Measurements from ENCODE around the gene ARFGEF2. TPM values are rescaled to one million over a fixed set of nuclear protein-coding genes. Genes with fewer than 3 reads are reported as not detected.

The ARFGEF2 gene
- total and polyA plus RNA-seq, 2 of the 8 experiments (the other 6 are each of a cell fraction or from before 2014, with no cell fraction given), result 8.1 to 21.8 TPM

GRCh38 chr20:49030954-49031619 is 109.6 kb downstream of the ARFGEF2 start:
- H2AK5ac ChIP-seq (ENCODE audit: low read depth, low read length), result no peak overlapping the region
- H4K5ac ChIP-seq (ENCODE audit: insufficient read length, low read depth, low read length), result no peak overlapping the region
- no peak overlapping the region for H4K8ac ChIP-seq (ENCODE audit: extremely low read depth, insufficient read depth, low read length)
- no peak overlapping the region for H3K9ac ChIP-seq (replicated peaks in 1 of 4; ENCODE audit: extremely low read depth in 1 of 4, low read depth in 3 of 4, low read length in 3 of 4)
- no peak overlapping the region for H2BK120ac ChIP-seq (replicated peaks; ENCODE audit: low read depth, low read length)
- H3K18ac ChIP-seq (ENCODE audit: extremely low read depth, low read length), result no peak overlapping the region
- no peak overlapping the region for H3K4ac ChIP-seq (replicated peaks; ENCODE audit: insufficient read length, low read depth, low read length)
- H4K91ac ChIP-seq (replicated peaks; ENCODE audit: insufficient read length, low read length), result no peak overlapping the region
- no peak overlapping the region for H2BK5ac ChIP-seq (ENCODE audit: low read depth, low read length)
- ChIA-PET POLR2A (ENCODE audit: partially characterized antibody) (interaction anchor here (1.1 to 1.5 kb wide), 3 partner anchors 11 to 21 kb away, joined by 4 read pairs; partner anchors contain the start of gene CSE1L), CTCF (ENCODE audit: partially characterized antibody) (interaction anchor here (0.8 kb wide), 1 partner anchor 11 kb away, joined by 3 read pairs; no protein-coding TSS in a partner anchor)
- WGBS, 2 experiments (ENCODE audit: extremely low coverage in 1 of 2, insufficient coverage in 1 of 2, insufficient read length in 1 of 2, insufficient replicate concordance in 2 of 2, low coverage in 1 of 2, low lambda C conversion rate in 2 of 2, missing lambda C conversion rate in 1 of 2), result 89% methylated on average over 5 of the region's 6 CpGs; no CpG with 5 or more reads in 1 of the 2 experiments
- H3K27ac ChIP-seq (ENCODE audit: low read depth, low read length), result no peak overlapping the region
- no peak for TF ChIP-seq ASH2L (IDR thresholded peaks at IDR 0.05; ENCODE audit: low read length)
- no peak for TF ChIP-seq EZH2 (IDR thresholded peaks at IDR 0.05; ENCODE audit: low read depth, low read length, severe bottlenecking)
- no peak for TF ChIP-seq SIRT6 (IDR thresholded peaks at IDR 0.05; ENCODE audit: low read length)
- TF ChIP-seq, protein P1, sequence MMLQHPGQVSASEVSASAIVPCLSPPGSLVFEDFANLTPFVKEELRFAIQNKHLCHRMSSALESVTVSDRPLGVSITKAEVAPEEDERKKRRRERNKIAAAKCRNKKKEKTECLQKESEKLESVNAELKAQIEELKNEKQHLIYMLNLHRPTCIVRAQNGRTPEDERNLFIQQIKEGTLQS (IDR thresholded peaks at IDR 0.05; ENCODE audit: insufficient read depth, low read depth, low read length), result no peak
- H3K23me2 ChIP-seq (ENCODE audit: low read depth, low read length), result no peaks in the 10 kb centered on the region
- no peak for DNase-seq (ENCODE audit: low read depth in 1 of 2, low spot score in 2 of 2)
- H3K79me2 ChIP-seq (ENCODE audit: control insufficient read depth in 1 of 2, insufficient read depth in 2 of 2, low read length in 2 of 2), result no peaks in the 10 kb centered on the region
- no peaks in the 10 kb centered on the region for H3K27me3 ChIP-seq (replicated peaks in 1 of 4; ENCODE audit: control insufficient read depth in 3 of 4, extremely low read depth in 1 of 4, insufficient read depth in 3 of 4, low read length in 3 of 4)
- FAIRE-seq, result no peak
- no peak overlapping the region for H2BK15ac ChIP-seq (ENCODE audit: low read length)
- H3K79me1 ChIP-seq (ENCODE audit: low read depth, low read length), result no peaks in the 10 kb centered on the region
- peaks cover 0 to 4% (median 0%) of the 10 kb centered on the region in 4 experiments; a peak in 1 of 7 replicates for H3K4me1 ChIP-seq (replicated peaks in 1 of 4; ENCODE audit: control insufficient read depth in 3 of 4, insufficient read depth in 4 of 4, low read length in 3 of 4)
- no peak overlapping the region for H3K23ac ChIP-seq (ENCODE audit: insufficient read length)
- peaks cover 0 to 2% of the 10 kb centered on the region in 2 experiments for H4K20me1 ChIP-seq (replicated peaks in 1 of 2; ENCODE audit: control insufficient read depth in 1 of 2, insufficient read depth in 2 of 2, low read length in 2 of 2)
- H3K4me2 ChIP-seq (ENCODE audit: insufficient read depth in 1 of 2, low read depth in 2 of 2, low read length in 2 of 2), result no peak overlapping the region
- H3K14ac ChIP-seq (ENCODE audit: insufficient read length), result no peak overlapping the region
- no peak overlapping the region for H2BK20ac ChIP-seq (ENCODE audit: low read length)
- H2BK12ac ChIP-seq (ENCODE audit: low read depth, low read length), result no peak overlapping the region
- H2AFZ ChIP-seq (ENCODE audit: low read length), result no peak overlapping the region
- H3K4me3 ChIP-seq (ENCODE audit: extremely low read depth in 1 of 4, insufficient read depth in 2 of 4, low read depth in 3 of 4, low read length in 4 of 4), result no peak overlapping the region
- no peak overlapping the region for H3K56ac ChIP-seq (replicated peaks; ENCODE audit: insufficient read length, low read depth, low read length)
- H3K9me3 ChIP-seq (ENCODE audit: insufficient read depth in 2 of 2, low read depth in 1 of 2, low read length in 1 of 2), result no peaks in the 10 kb centered on the region
- H3K36me3 ChIP-seq (ENCODE audit: control insufficient read depth in 2 of 4, insufficient read depth in 4 of 4, low read length in 3 of 4), result peaks cover 2 to 34% (median 19%) of the 10 kb centered on the region in 4 experiments; a peak in 5 of 8 replicates

All from H1 (cell line).